Kidney (tissue), 14 donors: ENCODE data around the gene SIGLEC6. TPM values are rescaled to one million over a fixed set of nuclear protein-coding genes. Genes with fewer than 3 reads are reported as not detected.

Experiments used
- DNase-seq, 5 donors: peaks; one replicate each; pipeline ENCODE4 v3.0.0-alpha.2; 2013 to 2020
- FAIRE-seq: peaks from 2 replicates; lab custom pipeline; 2012; peaks lifted over from hg19 to GRCh38; lab: Jason Lieb, UNC
- H3K27ac ChIP-seq, 2 donors: one replicate each; pipeline ENCODE4 v1.7.0; 2013; ENCODE audit warnings: low read depth in 2 of 2, low read length in 2 of 2, inconsistent platforms in 1 of 2
- H3K27me3 ChIP-seq: one replicate; pipeline ENCODE4 v1.7.1; 2013; ENCODE audit warnings: low read length, inconsistent platforms; ENCODE audit not compliant: control insufficient read depth, insufficient read depth
- H3K36me3 ChIP-seq, 3 donors: one replicate each; pipeline versions ENCODE4 v1.7.0 to v1.7.1; 2013; ENCODE audit warnings: low read length in 3 of 3, control low read depth in 1 of 3, inconsistent platforms in 1 of 3; ENCODE audit not compliant: insufficient read depth in 3 of 3, control insufficient read depth in 2 of 3
- H3K4me1 ChIP-seq, 3 donors: one replicate each; pipeline versions ENCODE4 v1.7.0 to v1.7.1; 2013; ENCODE audit warnings: low read length in 3 of 3, inconsistent platforms in 1 of 3, low read depth in 1 of 3; ENCODE audit not compliant: control insufficient read depth in 2 of 3, insufficient read depth in 2 of 3
- H3K4me3 ChIP-seq, 3 donors: one replicate each; pipeline versions ENCODE4 v1.7.0 to v1.8.1; 2013; ENCODE audit warnings: low read length in 3 of 3, control low read depth in 1 of 3, inconsistent platforms in 1 of 3
- H3K9ac ChIP-seq, 3 donors: one replicate each; pipeline versions ENCODE4 v1.7.0 to v1.7.1; 2013; ENCODE audit warnings: low read length in 3 of 3, control low read depth in 1 of 3, inconsistent platforms in 1 of 3
- H3K9me3 ChIP-seq, 3 donors: one replicate each; pipeline versions ENCODE4 v1.7.0 to v1.7.1; 2013; ENCODE audit warnings: low read length in 3 of 3, control low read depth in 1 of 3, inconsistent platforms in 1 of 3; ENCODE audit not compliant: control insufficient read depth in 2 of 3, insufficient read depth in 1 of 3
- intact Hi-C: fragments of 100-400 bp; cut with DNase I; formaldehyde crosslinking; loops from one replicate; pipeline ENCODE4 v1.11.1; 2022
- polyA plus RNA-seq: library from polyadenylated mRNA; stranded (reverse); fragments of 350-450 nt; fragmentation: Illumina TruSeq; extraction: RNeasy Lipid Tissue Mini Kit (QIAGEN cat#74804); gene quantifications from one replicate; pipeline ENCODE4 v1.2.3, GENCODE V29; 2014; ENCODE audit warnings: low read depth, low replicate concordance; ENCODE audit not compliant: insufficient read depth
- total RNA-seq: library from RNA; stranded (reverse); fragmentation: NEBNext Ultra II Directional; extraction: Animal tissue kit (Norgen Biotek cat#: 25700); gene quantifications from one replicate; pipeline ENCODE4 v1.2.1, GENCODE V29; 2021
- TF ChIP-seq, protein P1 (sequence below): IDR thresholded peaks from 3 replicates; pipeline ENCODE4 v1.5.1; 2012; ENCODE audit warnings: mild to moderate bottlenecking, moderate library complexity, borderline replicate concordance; ENCODE audit not compliant: insufficient read depth; ENCODE audit errors: extremely low read depth
- donor health status: control.
- donor health status: control.
- donor health status: control.
- donor health status: control.
- donor health status: control.
- donor health status: DM: yes; HTN: yes; CAD: no.
- donor health status: Normal renal cell carcinoma (clear cell type).

The SIGLEC6 gene
- total and polyA plus RNA-seq, 2 donors from 2014 or later: 4.8 TPM; not detected in 1

DNA sequence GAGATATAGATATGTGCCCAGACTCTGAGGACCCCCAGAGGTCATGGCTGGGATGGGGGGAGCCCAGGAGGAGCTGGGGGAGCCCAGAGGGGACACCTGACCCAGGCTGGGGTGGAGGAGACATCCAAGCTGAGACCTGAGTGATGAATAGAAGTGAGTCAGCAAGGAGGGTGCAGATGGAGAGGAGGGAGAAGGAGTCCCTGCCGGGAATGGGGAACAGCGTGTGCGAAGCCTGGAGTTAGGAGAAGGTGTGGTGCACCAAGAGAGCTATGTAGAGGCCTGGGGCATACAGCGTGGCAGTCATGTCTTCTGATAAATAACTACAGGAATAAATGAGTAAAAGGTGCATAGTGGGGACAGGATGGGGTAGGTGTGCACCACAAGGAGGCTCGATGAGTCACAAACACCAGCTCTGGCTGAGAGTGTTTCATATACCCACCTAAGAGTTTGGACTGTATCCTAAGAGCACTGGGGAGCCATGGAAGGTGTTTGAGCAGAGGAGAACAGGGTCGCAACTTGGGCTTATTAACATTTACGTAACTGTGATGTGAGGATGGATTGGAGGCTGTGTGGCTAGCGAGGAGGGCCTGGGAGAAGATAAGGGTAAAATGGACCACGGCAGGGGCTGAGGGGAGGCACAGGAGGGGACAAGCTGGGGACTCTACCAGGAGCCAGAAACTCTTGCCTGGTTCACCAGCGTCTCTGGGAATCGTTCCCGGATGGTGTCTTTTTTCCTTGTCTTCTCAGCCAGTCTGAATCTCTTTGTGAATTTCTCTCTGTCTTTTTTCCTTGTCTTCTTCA is 51.7 kb downstream of the SIGLEC6 start:
- intact Hi-C loops: loop anchor here (10.0 kb wide), 1 partner anchor 165 kb away; the partner anchor contains the start of gene SIGLEC14

DNA sequence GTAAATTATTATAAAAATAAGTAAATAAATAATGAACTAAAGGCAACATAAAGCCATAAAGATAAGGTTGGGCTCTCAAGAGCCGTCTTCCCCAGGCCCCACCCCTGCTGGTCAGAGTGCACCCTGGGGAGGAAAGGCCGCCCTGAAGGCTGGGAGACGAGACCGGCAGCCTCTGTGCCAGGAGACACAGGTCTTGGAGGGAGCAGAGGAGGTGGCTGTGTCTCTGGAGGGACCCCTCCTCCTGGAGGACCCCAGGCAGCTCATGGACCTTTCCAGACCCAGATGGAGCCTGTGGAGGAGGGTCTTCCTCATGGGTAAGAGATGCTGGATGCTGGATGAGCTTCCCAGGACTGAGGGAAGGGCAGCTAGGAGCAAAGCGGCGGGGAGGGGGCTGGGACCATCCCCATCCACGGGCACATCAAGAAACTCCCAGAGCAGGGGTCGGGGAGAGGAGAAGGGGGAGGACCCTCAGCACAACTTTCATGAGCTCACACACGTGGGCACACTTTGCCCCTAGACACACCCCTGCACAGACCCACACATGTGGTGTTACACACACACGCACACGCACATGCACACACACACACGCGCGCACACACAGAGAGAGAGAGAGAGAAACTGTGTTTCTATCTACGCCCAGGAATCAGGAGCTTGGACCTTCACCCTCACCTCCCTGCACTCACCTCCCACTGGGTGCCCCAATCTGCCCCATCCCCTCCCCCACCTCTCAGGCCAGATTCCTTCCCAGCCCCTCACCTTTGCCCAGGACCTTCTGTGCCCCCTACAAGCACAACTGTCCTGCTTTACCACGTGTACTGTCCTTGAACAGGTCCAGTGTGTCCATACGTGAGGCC is 52.9 kb downstream of the SIGLEC6 start, which contains the start of gene CEACAM18:
CEACAM18 (plus strand) TSS at position 159 of the 854 bp plus-strand sequence.
- DNase-seq: no peak
- Histone ChIP-seq H3K4me1 (no peaks in the 10 kb centered on the region), H3K4me3 (no peak within 1 kb of the TSS), H3K27ac (no peak within 1 kb of the TSS), H3K27me3 (no peaks in the 10 kb centered on the region), H3K9me3 (peaks cover 0 to 3% (median 0%) of the 10 kb centered on the region in 3 donors), H3K36me3 (no peaks in the 10 kb centered on the region), H3K9ac (no peak within 1 kb of the TSS)
- FAIRE-seq: no peak
- intact Hi-C loops: loop anchor here (10.0 kb wide), 1 partner anchor 166 kb away; the partner anchor contains the start of gene SIGLEC14
- TF ChIP-seq, protein P1, sequence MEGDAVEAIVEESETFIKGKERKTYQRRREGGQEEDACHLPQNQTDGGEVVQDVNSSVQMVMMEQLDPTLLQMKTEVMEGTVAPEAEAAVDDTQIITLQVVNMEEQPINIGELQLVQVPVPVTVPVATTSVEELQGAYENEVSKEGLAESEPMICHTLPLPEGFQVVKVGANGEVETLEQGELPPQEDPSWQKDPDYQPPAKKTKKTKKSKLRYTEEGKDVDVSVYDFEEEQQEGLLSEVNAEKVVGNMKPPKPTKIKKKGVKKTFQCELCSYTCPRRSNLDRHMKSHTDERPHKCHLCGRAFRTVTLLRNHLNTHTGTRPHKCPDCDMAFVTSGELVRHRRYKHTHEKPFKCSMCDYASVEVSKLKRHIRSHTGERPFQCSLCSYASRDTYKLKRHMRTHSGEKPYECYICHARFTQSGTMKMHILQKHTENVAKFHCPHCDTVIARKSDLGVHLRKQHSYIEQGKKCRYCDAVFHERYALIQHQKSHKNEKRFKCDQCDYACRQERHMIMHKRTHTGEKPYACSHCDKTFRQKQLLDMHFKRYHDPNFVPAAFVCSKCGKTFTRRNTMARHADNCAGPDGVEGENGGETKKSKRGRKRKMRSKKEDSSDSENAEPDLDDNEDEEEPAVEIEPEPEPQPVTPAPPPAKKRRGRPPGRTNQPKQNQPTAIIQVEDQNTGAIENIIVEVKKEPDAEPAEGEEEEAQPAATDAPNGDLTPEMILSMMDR: no peak

More for the DNA sequence above, 51.7 kb downstream of the SIGLEC6 start:
- Histone ChIP-seq H3K4me3 (no peak overlapping the region), H3K27me3 (no peaks in the 10 kb centered on the region), H3K9ac (no peak overlapping the region), H3K4me1 (no peaks in the 10 kb centered on the region), H3K27ac (no peak overlapping the region), H3K9me3 (peaks cover 0 to 3% (median 0%) of the 10 kb centered on the region in 3 donors), H3K36me3 (no peaks in the 10 kb centered on the region)
- FAIRE-seq: no peak
- TF ChIP-seq, protein P1: no peak
- DNase-seq: no peak

DNA sequence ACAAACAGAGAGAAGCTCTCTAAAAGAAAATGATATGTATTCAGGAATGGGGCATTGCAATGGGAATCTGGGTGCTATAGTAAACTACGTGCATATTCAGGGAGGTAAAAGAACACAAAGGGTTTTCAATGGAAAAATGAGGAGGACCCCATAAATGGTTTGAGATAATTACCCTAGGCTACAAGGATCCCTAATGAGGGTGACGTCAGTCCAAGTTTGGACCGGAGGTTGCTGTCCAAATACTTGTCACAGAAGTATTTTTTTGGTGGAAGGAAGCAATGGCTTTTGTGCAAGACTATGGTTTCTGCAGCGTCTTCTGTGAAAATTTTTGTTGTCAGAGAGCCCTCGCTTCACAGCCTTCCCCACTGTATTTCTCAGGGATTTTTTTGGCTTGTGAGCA is 54.1 kb downstream of the SIGLEC6 start:
- TF ChIP-seq, protein P1: no peak
- no peaks in the 10 kb centered on the region for H3K27me3 ChIP-seq
- FAIRE-seq: no peak
- intact Hi-C loops: loop anchor here (10.0 kb wide), 1 partner anchor 167 kb away; the partner anchor contains the start of gene SIGLEC14
- H3K9me3 ChIP-seq: peaks cover 0 to 3% (median 0%) of the 10 kb centered on the region in 3 donors
- H3K4me1 ChIP-seq: no peaks in the 10 kb centered on the region
- no peak overlapping the region for H3K4me3 ChIP-seq
- no peak overlapping the region for H3K27ac ChIP-seq
- DNase-seq: no peak
- no peaks in the 10 kb centered on the region for H3K36me3 ChIP-seq
- H3K9ac ChIP-seq: no peak overlapping the region
